ENCODE results near the gene TMIE.

Gene TMIE

DNA sequence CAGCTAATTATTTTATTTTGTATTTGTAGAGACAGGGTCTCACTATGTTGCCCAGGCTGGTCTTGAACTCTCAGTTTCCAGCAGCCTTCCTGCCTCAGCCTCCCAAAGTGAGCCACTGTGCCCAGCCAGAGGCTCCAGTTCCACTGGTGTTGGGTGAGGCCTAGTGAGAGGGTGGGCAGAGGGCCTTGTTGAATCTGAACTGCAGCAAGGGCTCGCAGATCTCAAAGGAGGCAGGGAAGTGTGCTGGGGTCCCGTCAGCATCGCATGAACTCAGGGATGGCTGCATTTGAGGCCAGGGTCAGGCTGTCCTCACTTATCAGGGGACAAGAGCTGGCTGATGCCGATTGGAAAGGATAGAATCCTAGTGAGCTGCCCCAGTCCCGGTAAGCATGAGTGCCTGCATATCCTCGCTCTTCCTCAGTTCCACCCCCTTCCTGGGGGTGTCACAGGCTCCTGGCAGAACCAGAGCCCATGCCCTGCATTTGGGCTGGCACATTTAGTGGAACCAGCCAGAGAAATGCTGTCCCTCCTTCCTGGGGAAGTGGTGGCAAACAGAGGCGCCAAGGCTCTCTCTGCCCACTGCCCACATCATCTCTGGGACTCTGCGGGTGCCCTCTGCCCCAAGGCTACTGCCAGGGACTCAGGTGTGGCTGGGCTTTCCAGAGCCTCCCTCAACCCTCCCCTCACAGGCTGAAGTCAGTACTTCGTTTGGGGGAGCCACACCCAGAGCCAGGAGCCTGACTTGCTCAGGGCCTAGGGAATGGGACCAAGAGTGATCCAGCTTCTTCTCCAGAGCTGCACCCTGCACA lies 31.8 kb upstream of the TMIE start:
- DNase-seq, result no peak

DNA sequence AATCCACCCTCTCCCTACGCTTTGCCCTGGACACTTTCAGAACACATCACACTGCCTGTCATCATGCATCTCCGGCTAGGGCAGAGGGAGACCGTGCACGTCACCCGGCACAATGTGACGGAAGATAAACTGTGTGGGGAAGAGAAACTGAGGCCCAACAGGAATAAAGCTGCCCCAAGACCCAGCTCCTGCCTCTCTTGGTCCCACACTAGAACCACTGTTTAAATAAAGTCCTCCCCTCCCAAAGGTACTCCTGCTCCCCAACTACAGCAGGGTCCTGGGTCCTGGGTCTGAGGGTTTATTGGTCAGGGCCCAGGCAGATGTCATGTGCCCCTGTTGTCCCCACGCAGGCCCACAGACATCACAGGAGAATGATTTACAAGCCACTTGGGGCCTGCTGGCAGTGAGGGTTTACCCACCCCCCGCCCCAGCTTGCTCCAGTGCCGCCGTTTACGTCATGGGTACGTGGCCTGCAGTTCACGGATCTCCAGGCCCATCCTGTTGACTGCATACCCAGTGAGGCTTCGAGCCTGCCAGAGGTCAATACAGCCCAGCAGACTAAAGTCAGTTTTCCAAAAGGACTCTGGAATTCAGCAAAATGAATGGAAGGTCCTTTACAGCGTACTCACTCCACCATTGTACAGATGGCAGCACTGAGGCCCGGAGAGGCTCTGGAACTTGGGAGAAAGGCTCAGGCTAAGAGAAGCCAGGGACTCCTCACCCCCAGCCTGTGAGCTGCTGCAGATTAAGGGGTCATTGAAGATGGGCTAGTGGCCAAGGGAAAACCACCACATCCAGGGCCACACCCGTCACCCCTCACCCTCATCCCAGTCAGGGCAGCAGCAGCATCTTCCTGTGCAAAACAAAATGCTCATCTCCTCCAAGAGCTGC lies 30.9 kb upstream of the TMIE start:
- no peak for DNase-seq

- no peak for DNase-seq
Measured at GRCh38 chr3:46670891-46671427, 30.2 kb upstream of the TMIE start.

GRCh38 chr3:46671541-46672348 lies 29.4 kb upstream of the TMIE start:
- DNase-seq, result no peak

DNA sequence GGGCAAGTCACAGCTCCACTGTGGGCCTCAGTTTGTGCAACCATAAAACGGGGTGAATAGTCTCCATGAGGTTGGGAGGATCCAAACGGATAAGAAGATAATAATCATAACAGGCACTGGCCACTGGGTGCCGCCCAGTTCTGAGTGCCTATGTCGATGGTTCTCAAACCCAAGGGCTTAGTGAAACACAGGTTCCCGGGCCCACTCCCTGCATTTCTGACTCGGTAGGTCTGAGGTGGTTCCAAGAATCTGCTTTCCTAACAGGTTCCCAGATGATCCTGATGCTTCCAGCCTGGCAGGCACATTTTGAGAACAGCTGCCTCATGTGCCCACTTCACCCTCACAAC lies 28.9 kb upstream of the TMIE start:
- no peak for DNase-seq

- no peak for DNase-seq
Measured at GRCh38 chr3:46673151-46674030, 27.8 kb upstream of the TMIE start.

DNA sequence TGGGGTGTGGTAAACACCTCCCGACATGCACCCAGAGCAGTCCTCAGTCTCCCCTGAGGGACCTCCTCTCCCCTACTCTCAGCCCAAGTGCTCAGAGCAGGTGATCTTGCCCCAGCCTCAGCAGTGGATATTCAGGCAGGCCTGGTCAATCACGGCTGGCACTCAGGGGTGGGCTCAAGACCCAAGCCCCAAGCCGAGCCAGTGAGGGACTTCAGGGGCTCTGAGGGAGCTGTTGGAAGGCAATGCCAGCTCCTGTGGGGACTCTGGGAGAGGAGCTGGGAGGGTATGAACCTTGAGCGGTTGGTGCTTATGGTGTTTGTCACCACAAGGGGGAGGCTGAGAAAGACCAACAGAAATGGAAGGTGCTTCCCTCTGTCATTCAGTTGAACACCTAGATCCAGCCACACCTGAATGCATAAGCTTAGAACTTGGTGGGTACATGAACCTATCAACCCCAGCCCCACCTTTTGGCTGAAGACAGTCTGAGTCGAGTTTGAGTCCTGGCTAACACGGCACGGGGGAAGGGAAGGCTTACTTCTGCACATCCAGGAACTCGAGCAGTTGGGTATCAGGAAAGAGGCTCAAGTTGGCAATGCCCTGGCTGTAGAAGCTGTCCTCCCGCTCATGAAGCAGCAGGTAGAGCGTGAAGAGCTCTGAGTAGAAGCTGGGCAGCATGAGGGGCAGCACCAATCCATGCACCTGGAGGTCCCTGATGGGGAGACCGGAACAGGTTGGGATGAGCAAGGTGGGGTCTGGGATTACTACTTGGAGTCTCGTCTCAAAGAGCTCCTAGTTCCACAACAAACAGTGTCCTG lies 27.0 kb upstream of the TMIE start:
- DNase-seq, result no peak

GRCh38 chr3:46675426-46675825 lies 25.8 kb upstream of the TMIE start:
- DNase-seq, result no peak

DNA sequence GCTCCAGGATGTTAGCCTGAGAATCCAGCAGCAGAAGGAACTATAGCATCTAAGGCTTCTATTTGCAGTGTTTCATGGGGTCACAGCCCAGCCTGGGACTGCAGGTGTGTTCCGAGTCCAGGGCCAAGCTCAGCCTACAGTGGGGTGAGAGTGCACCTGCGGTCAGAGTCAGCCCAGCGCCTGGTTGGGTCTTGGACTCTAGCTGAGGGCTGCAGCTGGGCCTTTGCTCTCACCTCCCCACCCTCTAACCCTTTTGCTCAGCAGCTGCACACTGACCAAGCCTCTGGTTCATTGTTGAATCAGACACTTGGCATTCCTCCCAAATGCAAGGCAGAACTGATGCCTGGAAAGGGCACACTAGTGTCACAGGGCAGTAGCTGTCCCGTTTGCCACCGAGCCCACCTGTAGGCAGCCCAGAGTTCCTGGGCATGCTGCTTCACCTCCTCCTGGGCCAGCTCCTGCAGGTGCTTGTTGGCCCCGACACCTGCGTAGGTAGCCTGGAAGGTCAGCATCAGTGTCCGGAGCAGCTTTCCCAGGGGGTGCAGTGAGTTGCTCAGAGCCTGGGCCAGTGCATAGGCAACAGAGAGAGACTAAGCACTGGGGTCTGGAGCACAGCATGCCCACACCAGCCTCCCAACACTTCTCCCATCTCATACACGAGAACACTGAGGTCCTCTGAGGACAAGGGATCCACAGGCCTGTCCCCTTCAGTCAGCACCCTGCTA lies 25.2 kb upstream of the TMIE start:
- no peak for DNase-seq

- DNase-seq, result no peak
Measured at GRCh38 chr3:46676601-46677410, 24.4 kb upstream of the TMIE start.

GRCh38 chr3:46677411-46677726 lies 23.8 kb upstream of the TMIE start:
- no peak for DNase-seq

DNA sequence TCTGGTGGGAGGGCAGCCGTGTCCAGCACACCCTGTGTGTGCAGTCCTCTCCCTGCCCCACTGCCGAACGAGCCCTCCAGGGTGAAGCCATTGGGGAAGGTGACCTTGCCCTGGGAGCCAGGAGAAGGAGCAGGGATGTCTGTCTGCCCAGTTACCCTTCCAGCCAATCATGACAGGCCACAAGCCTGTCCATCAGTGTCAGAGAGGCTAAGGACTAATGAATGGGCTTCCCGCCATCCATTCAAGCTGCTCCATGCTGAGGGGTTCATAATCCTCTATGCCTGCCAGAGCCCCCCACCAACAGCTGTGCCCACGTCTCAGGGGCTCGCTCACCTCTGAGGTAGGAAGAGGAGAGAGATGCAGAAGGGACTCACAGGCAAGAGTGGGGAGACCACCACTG lies 22.9 kb upstream of the TMIE start:
- DNase-seq, result no peak

DNA sequence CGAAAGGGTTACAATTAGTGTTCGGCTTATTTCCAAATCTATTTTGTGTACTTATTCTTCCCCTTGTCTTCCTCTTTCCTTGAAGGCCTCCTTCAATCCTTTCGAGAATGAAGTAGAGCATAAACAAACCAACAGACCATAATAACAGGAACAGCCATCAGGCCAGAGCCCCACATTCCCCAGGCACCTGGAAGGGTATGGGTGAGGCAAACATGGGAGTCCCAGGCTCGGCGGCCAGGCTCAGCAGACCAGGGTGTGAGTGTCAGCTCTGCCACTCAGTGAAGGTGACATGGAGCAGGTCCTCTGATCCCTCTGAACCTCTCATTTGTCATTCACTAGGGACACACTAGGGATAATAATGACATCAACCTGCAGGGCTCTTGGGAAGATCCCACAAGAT lies 21.5 kb upstream of the TMIE start:
- DNase-seq, result no peak

- no peak for DNase-seq
Measured at GRCh38 chr3:46680298-46680826, 20.8 kb upstream of the TMIE start.

DNA sequence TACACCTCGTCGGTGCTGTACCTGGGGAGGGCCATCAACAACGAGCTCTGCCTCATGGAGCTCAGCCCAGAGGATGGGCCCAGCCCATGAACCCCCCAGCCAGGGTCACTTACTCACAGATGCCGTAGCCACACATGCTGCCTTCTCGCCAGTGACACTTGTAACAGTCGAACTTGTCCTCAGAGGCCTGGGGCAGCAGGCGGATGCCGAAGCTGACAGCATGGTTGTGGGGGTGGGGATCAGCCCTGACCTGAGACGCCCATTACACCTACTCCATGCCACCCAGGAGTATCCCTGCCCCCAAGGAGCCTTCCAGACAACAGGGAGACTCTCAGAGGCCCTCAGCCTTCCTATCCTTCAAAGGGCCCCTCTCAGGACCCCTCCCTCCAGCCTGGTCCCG lies 19.8 kb upstream of the TMIE start:
- DNase-seq, result no peak

- no peak for DNase-seq
Measured at GRCh38 chr3:46681856-46682540, 19.2 kb upstream of the TMIE start.

DNA sequence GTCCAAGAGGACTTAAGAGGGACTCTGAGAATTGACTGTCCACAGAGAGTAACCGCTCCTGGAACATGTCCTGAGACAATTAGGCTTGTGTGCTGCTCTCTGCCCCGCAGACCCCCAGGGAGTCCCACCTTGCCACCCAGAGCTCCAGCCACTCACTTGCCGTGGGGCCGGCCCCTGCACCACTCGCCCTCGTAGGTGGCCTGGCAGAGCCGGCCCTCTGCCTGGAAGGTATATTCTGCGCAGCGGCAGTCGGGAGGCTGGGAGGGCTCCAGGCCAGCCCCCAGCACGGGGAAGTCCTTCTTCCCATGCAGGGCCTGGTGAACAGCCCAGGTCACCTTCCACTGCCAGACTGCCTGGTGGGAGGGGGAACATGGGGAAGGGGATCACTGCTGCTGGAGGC lies 18.2 kb upstream of the TMIE start:
- DNase-seq, result no peak

DNA sequence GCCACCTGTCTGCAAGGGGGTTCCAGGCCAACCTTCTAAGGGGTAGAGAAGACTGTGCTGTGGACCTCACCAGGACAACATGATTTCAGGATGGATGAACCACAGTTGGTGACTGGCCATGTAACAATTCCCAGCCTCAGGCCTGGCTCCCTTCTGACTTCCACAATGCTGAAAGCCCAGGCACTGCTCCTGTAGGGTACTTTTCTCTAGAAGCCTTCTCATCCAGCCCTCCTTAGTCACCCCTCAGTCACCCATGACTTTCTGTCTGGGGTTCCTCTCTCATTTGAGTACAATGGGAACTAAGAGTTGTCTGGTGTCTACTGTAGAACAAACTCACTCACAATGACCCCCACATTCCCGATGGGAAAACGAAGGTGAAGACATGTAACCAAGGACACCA lies 16.3 kb upstream of the TMIE start:
- DNase-seq, result no peak

DNA sequence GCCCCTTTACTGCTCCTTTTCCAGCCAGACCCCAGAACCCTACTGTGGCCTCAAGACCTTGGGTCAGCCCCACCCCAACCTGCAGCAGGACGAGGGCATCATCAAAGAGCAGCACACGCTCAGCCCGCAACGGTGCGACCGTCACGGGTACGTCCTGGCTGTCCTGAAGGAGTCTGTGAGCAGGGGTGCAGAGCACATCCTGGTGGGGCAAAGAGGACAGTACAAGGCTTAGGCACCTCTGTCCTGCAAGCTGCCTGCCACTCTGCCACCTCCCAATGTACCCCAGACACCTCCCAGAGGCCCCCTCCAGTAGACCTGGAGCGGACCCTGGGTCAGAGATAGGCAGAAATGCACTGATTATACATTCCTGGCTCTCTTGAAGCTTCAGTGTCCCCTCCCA lies 15.7 kb upstream of the TMIE start:
- no peak for DNase-seq

Measured in stimulated activated CD4-positive, alpha-beta T cell treated with anti-CD3 and anti-CD28 coated beads, Interleukin-1b, Interleukin-23, amount 100 ng/mL, for 48 hours (primary cell).